Neutrophil (primary cell): ENCODE results near the gene SDCCAG8.
"Not testable (repeated sequence)": the region's sequence is repeated elsewhere in the genome, so short reads cannot be mapped to it uniquely, and the experiment has no call there.

ENCODE experiments used
- H3K27ac ChIP-seq: fragments of 200-600 bp; sonication (generic); 2 replicates; pipeline ENCODE4 v1.5.1; 2016; ENCODE audit warnings: mild to moderate bottlenecking, moderate library complexity
- H3K27me3 ChIP-seq: fragments of 200-600 bp; sonication (generic); 2 replicates; pipeline ENCODE4 v1.6.0; 2016; ENCODE audit warnings: mild to moderate bottlenecking
- H3K36me3 ChIP-seq: fragments of 200-600 bp; sonication (generic); 2 replicates; pipeline ENCODE4 v1.5.1; 2017
- H3K4me1 ChIP-seq, 2 experiments: fragments of 200-600 bp in 1 of 2; sonication (generic) in 1 of 2; 1 replicate in 1 of 2; 2 replicates in 1 of 2; pipeline versions ENCODE4 v1.5.1 to v1.6.1; 2013 to 2016; ENCODE audit warnings: low read depth in 1 of 2, low read length in 1 of 2, mild to moderate bottlenecking in 1 of 2, moderate library complexity in 1 of 2; ENCODE audit not compliant: control insufficient read depth in 1 of 2, insufficient read depth in 1 of 2
- H3K4me3 ChIP-seq, 2 experiments: fragments of 200-600 bp in 1 of 2; sonication (generic) in 1 of 2; 1 replicate in 1 of 2; 2 replicates in 1 of 2; pipeline ENCODE4 v1.5.1; 2013 to 2016; ENCODE audit warnings: low read depth in 1 of 2, low read length in 1 of 2, mild to moderate bottlenecking in 1 of 2, moderate library complexity in 1 of 2
- H3K9me3 ChIP-seq: fragments of 200-600 bp; sonication (generic); 2 replicates; pipeline ENCODE4 v1.5.1; 2016
- CTCF ChIP-seq: fragments of 200-600 bp; sonication (generic); IDR thresholded peaks from 2 replicates; pipeline ENCODE4 v1.5.1; 2016; ENCODE audit warnings: antibody characterized with exemption

SDCCAG8 gene

DNA sequence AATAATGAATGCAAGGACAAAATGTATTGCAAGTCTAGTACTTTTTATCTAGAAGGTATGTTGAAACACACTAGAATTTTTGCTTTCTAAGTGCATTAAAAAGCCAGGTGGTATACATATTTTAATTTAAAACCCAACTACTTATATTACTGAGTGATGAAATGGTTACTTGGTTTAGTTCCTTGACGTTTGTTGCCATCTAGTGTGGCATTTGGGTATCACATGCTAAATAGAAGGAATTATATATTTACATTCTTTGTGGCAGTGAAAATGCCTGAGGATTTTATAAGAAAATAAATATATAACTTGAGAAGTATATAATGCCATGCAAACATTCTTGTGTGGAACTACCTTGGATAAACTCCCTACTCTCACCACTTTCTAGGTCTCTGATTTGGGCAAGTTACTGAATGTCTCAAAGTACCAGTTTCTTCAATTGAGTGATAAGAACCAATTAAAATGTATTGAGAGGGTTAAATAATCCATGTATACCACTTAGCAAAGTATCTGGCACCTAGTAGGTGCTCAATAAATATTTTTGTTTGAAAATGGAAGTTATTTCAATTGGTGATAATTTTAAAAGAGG lies 69.6 kb downstream of the SDCCAG8 start:
- peaks cover 32% of the 10 kb centered on the region in 2 experiments for H3K4me1 ChIP-seq
- H3K36me3 ChIP-seq = no peaks in the 10 kb centered on the region
- H3K9me3 ChIP-seq = no peaks in the 10 kb centered on the region
- no peak overlapping the region for H3K27ac ChIP-seq
- no peaks in the 10 kb centered on the region for H3K27me3 ChIP-seq
- H3K4me3 ChIP-seq = no peak overlapping the region
- TF ChIP-seq CTCF = peak; percentile 91

DNA sequence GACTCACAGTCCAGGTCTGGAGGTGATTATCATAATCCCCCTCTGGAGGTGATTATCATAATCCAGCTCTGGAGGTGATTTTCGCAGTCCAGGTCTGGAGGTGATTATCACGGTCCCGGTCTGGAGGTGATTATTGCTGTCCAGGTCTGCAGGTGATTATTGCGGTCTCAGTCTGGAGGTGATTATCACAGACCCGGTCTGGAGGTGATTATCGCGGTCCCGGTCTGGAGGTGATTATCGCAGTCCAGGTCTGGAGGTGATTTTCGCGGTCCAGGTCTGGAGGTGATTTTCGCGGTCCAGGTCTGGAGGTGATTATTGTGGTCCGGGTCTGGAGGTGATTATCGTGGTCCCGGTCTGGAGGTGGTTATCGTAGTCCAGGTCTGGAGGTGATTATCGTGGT lies 76.6 kb downstream of the SDCCAG8 start:
- Histone ChIP-seq H3K4me1 (no peaks in the 10 kb centered on the region), H3K9me3 (no peaks in the 10 kb centered on the region)

DNA sequence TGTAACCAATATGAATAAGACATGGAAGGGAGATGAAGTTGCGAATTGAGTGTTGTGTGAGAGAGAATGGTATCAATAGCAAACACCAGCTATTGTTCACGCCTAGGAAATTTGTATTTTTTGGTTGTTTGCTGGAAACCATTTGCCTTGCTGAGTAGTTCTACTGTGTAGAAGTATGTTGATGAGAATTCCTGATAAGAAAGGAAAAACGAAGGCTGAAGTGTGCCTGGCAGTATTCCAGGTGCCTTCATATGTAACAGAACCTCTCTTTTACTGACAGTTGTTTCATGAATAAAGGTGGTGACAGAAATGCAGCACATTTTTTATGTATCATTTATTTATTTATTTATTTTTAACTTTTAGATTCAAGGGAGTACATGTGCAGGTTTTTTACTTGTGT lies 79.5 kb downstream of the SDCCAG8 start:
- TF ChIP-seq CTCF = no peak
- Histone ChIP-seq H3K36me3 (peaks cover 25% of the 10 kb centered on the region), H3K9me3 (no peaks in the 10 kb centered on the region), H3K4me1 (no peaks in the 10 kb centered on the region), H3K4me3 (no peak overlapping the region), H3K27me3 (no peaks in the 10 kb centered on the region), H3K27ac (no peak overlapping the region)

More for the DNA sequence above, 76.6 kb downstream of the SDCCAG8 start:
- Histone ChIP-seq H3K36me3 (peaks cover 21% of the 10 kb centered on the region), H3K27me3 (no peaks in the 10 kb centered on the region), H3K4me3 (no peak overlapping the region), H3K27ac (no peak overlapping the region)
- TF ChIP-seq CTCF = no peak

- H3K4me3 ChIP-seq = no peak overlapping the region
- no peak overlapping the region for H3K27ac ChIP-seq
- H3K9me3 ChIP-seq = no peaks in the 10 kb centered on the region
- H3K36me3 ChIP-seq = peaks cover 18% of the 10 kb centered on the region
- no peak for TF ChIP-seq CTCF
- no peaks in the 10 kb centered on the region for H3K4me1 ChIP-seq
- H3K27me3 ChIP-seq = no peaks in the 10 kb centered on the region
These were observed 80.3 kb downstream of the SDCCAG8 start for GRCh38 chr1:243336163-243336562.

GRCh38 chr1:243338848-243339247 lies 83.0 kb downstream of the SDCCAG8 start:
- not testable (repeated sequence) for H3K27me3 ChIP-seq, H3K27ac ChIP-seq, H3K4me1 ChIP-seq, H3K4me3 ChIP-seq, H3K9me3 ChIP-seq
- peaks cover 14% of the 10 kb centered on the region for H3K36me3 ChIP-seq

DNA sequence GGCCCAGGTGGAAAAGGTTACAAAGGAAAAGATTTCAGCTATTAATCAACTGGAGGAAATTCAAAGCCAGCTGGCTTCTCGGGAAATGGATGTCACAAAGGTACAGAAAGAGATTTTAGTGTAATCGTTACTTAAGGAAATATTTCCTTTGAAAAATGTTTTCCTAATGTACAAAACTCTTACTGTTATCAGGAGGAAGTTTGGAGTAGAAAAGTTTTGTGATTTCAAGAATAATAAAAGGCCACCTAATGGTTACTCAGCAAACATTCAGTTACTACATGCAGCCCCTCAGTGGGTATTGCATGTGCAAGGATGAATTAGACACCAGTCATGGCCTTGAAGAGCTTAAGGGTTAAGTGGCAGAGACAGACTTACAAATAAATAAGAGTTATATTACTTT lies 85.2 kb downstream of the SDCCAG8 start:
- no peak overlapping the region for H3K4me3 ChIP-seq
- H3K27ac ChIP-seq = no peak overlapping the region
- no peaks in the 10 kb centered on the region for H3K9me3 ChIP-seq
- no peaks in the 10 kb centered on the region for H3K27me3 ChIP-seq
- H3K36me3 ChIP-seq = peaks cover 14% of the 10 kb centered on the region
- TF ChIP-seq CTCF = no peak
- H3K4me1 ChIP-seq = no peaks in the 10 kb centered on the region
